MM.1S (cell line): ENCODE results near the gene NFYC.

Source experiments
- DNase-seq: peaks from one replicate; pipeline ENCODE4 v3.0.0-alpha.2; 2015
- H2AFZ ChIP-seq: fragments of 300-600 bp; sonication (generic); 2 replicates; pipeline ENCODE4 v1.6.0; 2016; ENCODE audit warnings: antibody characterized with exemption, low read length
- H3F3A ChIP-seq: fragments of 300-600 bp; sonication (generic); 2 replicates; pipeline ENCODE4 v1.6.1; 2016; ENCODE audit warnings: mild to moderate bottlenecking, antibody characterized with exemption, low read length, moderate library complexity, mixed read lengths; ENCODE audit not compliant: insufficient read depth
- H3K27ac ChIP-seq: fragments of 300-600 bp; sonication (generic); 2 replicates; pipeline ENCODE4 v1.5.1; 2016; ENCODE audit warnings: mild to moderate bottlenecking, low read length
- H3K27me3 ChIP-seq: fragments of 300-600 bp; sonication (generic); replicated peaks from 2 replicates; pipeline ENCODE4 v1.6.0; 2016; ENCODE audit warnings: low read length; ENCODE audit not compliant: insufficient read depth
- H3K36me3 ChIP-seq: fragments of 300-600 bp; sonication (generic); replicated peaks from 2 replicates; pipeline ENCODE4 v1.6.1; 2016; ENCODE audit warnings: mild to moderate bottlenecking, low read length, mixed read lengths; ENCODE audit not compliant: insufficient read depth
- H3K4me1 ChIP-seq: fragments of 300-600 bp; sonication (generic); 2 replicates; pipeline ENCODE4 v1.6.1; 2016; ENCODE audit warnings: low read length, mixed read lengths
- H3K4me2 ChIP-seq: fragments of 300-600 bp; sonication (generic); 2 replicates; pipeline ENCODE4 v1.6.0; 2016; ENCODE audit warnings: low read depth, low read length
- H3K4me3 ChIP-seq: fragments of 300-600 bp; sonication (generic); 2 replicates; pipeline ENCODE4 v1.5.1; 2016; ENCODE audit warnings: low read length, mixed read lengths
- H3K79me2 ChIP-seq: fragments of 300-600 bp; sonication (generic); 2 replicates; pipeline ENCODE4 v1.6.1; 2016; ENCODE audit warnings: mixed run types, low read length, mixed read lengths
- H3K9ac ChIP-seq: fragments of 300-600 bp; sonication (generic); 2 replicates; pipeline ENCODE4 v1.6.1; 2016; ENCODE audit warnings: low read length, mixed read lengths
- H3K9me2 ChIP-seq: fragments of 300-600 bp; sonication (generic); replicated peaks from 2 replicates; pipeline ENCODE4 v1.6.1; 2016; ENCODE audit warnings: mild to moderate bottlenecking, low read length, mixed read lengths; ENCODE audit not compliant: insufficient read depth
- H3K9me3 ChIP-seq: fragments of 300-600 bp; sonication (generic); replicated peaks from 2 replicates; pipeline ENCODE4 v1.6.1; 2016; ENCODE audit warnings: mild to moderate bottlenecking, low read length, mixed read lengths; ENCODE audit not compliant: insufficient read depth
- H4K20me1 ChIP-seq: fragments of 300-600 bp; sonication (generic); 2 replicates; pipeline ENCODE4 v1.6.1; 2016; ENCODE audit warnings: mild to moderate bottlenecking, low read length, moderate library complexity, mixed read lengths; ENCODE audit not compliant: insufficient read depth
- EZH2 ChIP-seq: fragments of 300-600 bp; sonication (generic); optimal IDR thresholded peaks from 2 replicates; pipeline ENCODE3; 2017; ENCODE audit warnings: low read depth, mild to moderate bottlenecking, antibody characterized with exemption, low read length, mixed read lengths
- EZH2phosphoT487 ChIP-seq: fragments of 300-600 bp; sonication (generic); IDR thresholded peaks from 2 replicates; pipeline ENCODE4 v1.6.1; 2018; ENCODE audit warnings: antibody characterized with exemption, low read length
- TF ChIP-seq, protein P1 (sequence below): fragments of 300-600 bp; sonication (generic); IDR thresholded peaks from 2 replicates; pipeline ENCODE4 v1.5.1; 2016; ENCODE audit warnings: antibody characterized with exemption, low read length, mixed read lengths

NFYC gene

DNA sequence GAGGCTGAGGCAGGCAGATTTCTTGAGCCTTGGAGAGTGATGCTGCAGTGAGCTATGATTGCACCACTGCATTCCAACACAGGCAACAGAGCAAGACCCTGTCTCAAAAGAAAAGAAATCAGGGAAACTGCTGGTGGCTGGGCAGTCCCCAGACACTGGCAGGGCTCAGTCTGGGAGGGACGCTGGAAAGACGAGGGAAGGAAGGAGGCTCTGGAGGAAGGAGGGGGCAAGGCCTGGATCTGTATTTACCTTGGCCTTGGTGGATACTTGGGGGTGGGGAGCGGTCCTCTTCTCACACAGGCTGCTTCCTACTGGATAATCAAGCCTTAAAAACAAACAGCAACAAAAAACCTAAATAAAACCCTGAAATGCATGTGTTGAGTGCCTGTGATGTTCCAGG is 116.5 kb downstream of the NFYC start:
- Histone ChIP-seq H3K36me3 (no peaks in the 10 kb centered on the region), H3K27me3 (no peaks in the 10 kb centered on the region), H3F3A (peaks cover 4% of the 10 kb centered on the region; the same call in 1 of the 2 replicates), H3K79me2 (no peaks in the 10 kb centered on the region), H3K4me1 (peaks cover 12% of the 10 kb centered on the region), H4K20me1 (no peaks in the 10 kb centered on the region), H2AFZ (no peak overlapping the region), H3K9ac (no peak overlapping the region), H3K4me2 (no peak overlapping the region), H3K4me3 (no peak overlapping the region), H3K27ac (no peak overlapping the region), H3K9me3 (no peaks in the 10 kb centered on the region), H3K9me2 (no peaks in the 10 kb centered on the region)
- TF ChIP-seq, protein P1, sequence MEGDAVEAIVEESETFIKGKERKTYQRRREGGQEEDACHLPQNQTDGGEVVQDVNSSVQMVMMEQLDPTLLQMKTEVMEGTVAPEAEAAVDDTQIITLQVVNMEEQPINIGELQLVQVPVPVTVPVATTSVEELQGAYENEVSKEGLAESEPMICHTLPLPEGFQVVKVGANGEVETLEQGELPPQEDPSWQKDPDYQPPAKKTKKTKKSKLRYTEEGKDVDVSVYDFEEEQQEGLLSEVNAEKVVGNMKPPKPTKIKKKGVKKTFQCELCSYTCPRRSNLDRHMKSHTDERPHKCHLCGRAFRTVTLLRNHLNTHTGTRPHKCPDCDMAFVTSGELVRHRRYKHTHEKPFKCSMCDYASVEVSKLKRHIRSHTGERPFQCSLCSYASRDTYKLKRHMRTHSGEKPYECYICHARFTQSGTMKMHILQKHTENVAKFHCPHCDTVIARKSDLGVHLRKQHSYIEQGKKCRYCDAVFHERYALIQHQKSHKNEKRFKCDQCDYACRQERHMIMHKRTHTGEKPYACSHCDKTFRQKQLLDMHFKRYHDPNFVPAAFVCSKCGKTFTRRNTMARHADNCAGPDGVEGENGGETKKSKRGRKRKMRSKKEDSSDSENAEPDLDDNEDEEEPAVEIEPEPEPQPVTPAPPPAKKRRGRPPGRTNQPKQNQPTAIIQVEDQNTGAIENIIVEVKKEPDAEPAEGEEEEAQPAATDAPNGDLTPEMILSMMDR: no peak
- no peak for TF ChIP-seq EZH2phosphoT487
- TF ChIP-seq EZH2: no peak
- DNase-seq: no peak

DNA sequence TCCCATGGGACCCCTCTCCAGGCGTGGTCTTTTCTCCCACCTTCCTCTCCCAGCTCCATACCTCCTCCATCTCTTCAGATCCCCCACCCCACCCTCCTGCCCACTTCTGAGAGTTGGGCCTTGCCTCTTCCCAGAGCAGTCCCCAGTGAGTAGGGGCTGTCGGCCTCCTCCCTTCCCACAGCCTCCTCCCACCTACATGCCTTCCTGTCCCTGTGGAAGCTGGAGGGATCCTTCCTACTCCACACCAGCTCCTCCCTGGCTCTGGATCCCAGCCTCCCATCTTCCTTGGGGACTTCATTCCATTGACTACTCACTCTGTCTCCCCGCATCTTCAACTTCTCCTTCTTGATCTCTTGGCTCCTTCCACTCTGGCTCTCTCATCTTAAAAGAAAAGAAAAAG is 116.9 kb downstream of the NFYC start:
- Histone ChIP-seq H3K9ac (no peak overlapping the region), H3K4me2 (no peak overlapping the region), H3K4me3 (no peak overlapping the region), H4K20me1 (no peaks in the 10 kb centered on the region), H3K9me3 (no peaks in the 10 kb centered on the region), H3F3A (no peaks in the 10 kb centered on the region), H2AFZ (no peak overlapping the region), H3K4me1 (peaks cover 12% of the 10 kb centered on the region), H3K27ac (no peak overlapping the region), H3K9me2 (no peaks in the 10 kb centered on the region), H3K79me2 (no peaks in the 10 kb centered on the region), H3K36me3 (no peaks in the 10 kb centered on the region), H3K27me3 (no peaks in the 10 kb centered on the region)
- TF ChIP-seq EZH2phosphoT487 (no peak), EZH2 (no peak)
- TF ChIP-seq, protein P1: no peak
- DNase-seq: no peak

DNA sequence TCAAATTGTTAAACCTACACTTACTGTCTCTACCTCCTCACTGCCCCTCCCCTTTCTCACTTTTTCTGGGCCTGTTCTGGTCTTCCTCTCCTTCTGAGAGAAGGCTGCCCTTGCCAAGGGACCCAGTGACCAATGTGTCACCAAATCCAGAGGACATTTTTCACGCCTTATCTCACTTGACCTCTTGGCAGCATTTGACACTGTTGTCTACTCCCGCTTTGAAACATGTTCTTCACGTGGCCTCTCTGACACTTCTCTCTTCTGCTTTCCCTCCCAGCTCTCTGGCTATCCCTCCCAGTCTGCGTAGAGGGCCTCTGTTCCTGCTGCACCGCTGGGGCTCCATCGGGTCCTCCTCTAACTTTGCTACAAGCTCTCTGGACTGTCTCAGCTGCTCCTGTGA is 117.4 kb downstream of the NFYC start:
- H3K4me2 ChIP-seq: no peak overlapping the region
- no peaks in the 10 kb centered on the region for H3F3A ChIP-seq
- H3K36me3 ChIP-seq: no peaks in the 10 kb centered on the region
- H3K4me1 ChIP-seq: peaks cover 12% of the 10 kb centered on the region
- no peak overlapping the region for H2AFZ ChIP-seq
- no peaks in the 10 kb centered on the region for H3K27me3 ChIP-seq
- H3K79me2 ChIP-seq: no peaks in the 10 kb centered on the region
- no peak overlapping the region for H3K9ac ChIP-seq
- no peak for DNase-seq
- peak overlapping the region; percentile 34; the same call in 1 of the 2 replicates for H3K27ac ChIP-seq
- no peaks in the 10 kb centered on the region for H3K9me3 ChIP-seq
- no peaks in the 10 kb centered on the region for H3K9me2 ChIP-seq
- TF ChIP-seq, protein P1: no peak
- no peak for TF ChIP-seq EZH2
- TF ChIP-seq EZH2phosphoT487: no peak
- H3K4me3 ChIP-seq: no peak overlapping the region
- H4K20me1 ChIP-seq: no peaks in the 10 kb centered on the region
